Ishikawa (cell line): ENCODE results near the gene INTS6.

Experiments used
- CEBPB ChIP-seq: IDR thresholded peaks from 2 replicates; pipeline ENCODE4 v1.6.1; 2012
- CREB1 ChIP-seq: IDR thresholded peaks from 2 replicates; pipeline ENCODE4 v1.6.1; 2012; ENCODE audit warnings: low read depth
- EGR1 ChIP-seq: IDR thresholded peaks from 2 replicates; pipeline ENCODE4 v1.6.1; 2012
- EP300 ChIP-seq: IDR thresholded peaks from 2 replicates; pipeline ENCODE4 v1.6.1; 2012; ENCODE audit warnings: borderline replicate concordance
- FOXM1 ChIP-seq: IDR thresholded peaks from 2 replicates; pipeline ENCODE4 v1.6.1; 2012; ENCODE audit warnings: low read depth, borderline replicate concordance
- MAX ChIP-seq: IDR thresholded peaks from 2 replicates; pipeline ENCODE4 v1.6.1; 2012
- NFIC ChIP-seq: IDR thresholded peaks from 2 replicates; pipeline ENCODE4 v1.6.1; 2012
- RAD21 ChIP-seq: IDR thresholded peaks from 2 replicates; pipeline ENCODE4 v1.6.1; 2012; ENCODE audit warnings: low read depth
- REST ChIP-seq: IDR thresholded peaks from 2 replicates; pipeline ENCODE4 v1.6.1; 2012; ENCODE audit warnings: low read depth, mild to moderate bottlenecking
- TAF1 ChIP-seq: IDR thresholded peaks from 2 replicates; pipeline ENCODE4 v1.6.1; 2012; ENCODE audit warnings: low read depth, mild to moderate bottlenecking
- TCF12 ChIP-seq: IDR thresholded peaks from 2 replicates; pipeline ENCODE4 v1.6.1; 2012; ENCODE audit warnings: low read depth
- TEAD4 ChIP-seq: IDR thresholded peaks from 2 replicates; pipeline ENCODE4 v1.6.1; 2012
- USF1 ChIP-seq: IDR thresholded peaks from 2 replicates; pipeline ENCODE4 v1.6.1; 2012
- YY1 ChIP-seq: IDR thresholded peaks from 2 replicates; pipeline ENCODE4 v1.6.1; 2012; ENCODE audit warnings: low read depth
- ZBTB7A ChIP-seq: IDR thresholded peaks from 2 replicates; pipeline ENCODE4 v1.6.1; 2012; ENCODE audit warnings: low read depth

INTS6 gene

GRCh38 chr13:51318015-51318414 is 134.8 kb downstream of the INTS6 start:
- TF ChIP-seq TEAD4 (no peak), MAX (no peak), ZBTB7A (no peak), EGR1 (no peak), TCF12 (no peak), TAF1 (no peak), CREB1 (no peak), EP300 (no peak), CEBPB (no peak), FOXM1 (no peak), USF1 (no peak), NFIC (no peak), YY1 (no peak), RAD21 (no peak), REST (no peak)

GRCh38 chr13:51317262-51317661 is 135.6 kb downstream of the INTS6 start:
- TF ChIP-seq USF1: no peak
- no peak for TF ChIP-seq FOXM1
- no peak for TF ChIP-seq YY1
- no peak for TF ChIP-seq CREB1
- no peak for TF ChIP-seq TCF12
- no peak for TF ChIP-seq ZBTB7A
- TF ChIP-seq REST: no peak

DNA sequence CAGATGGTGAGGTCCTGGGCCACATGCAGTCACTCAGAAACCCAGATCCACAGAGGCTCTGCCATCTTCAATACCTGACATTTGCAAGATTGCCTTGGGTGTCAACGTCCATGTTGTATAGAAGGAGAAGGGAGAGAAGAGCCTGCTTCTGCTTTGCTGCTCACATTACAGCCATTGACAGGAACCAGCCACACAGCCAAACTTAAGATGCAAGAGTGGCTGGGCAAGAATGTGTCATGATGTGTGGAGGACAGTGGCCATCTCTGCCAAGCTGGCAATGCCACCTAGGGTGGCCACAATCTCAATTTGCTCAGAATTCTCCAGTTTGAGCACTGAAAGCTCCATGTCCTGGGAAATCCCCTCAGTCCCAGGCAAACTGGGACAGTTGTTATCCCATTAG is 139.2 kb downstream of the INTS6 start:
- TF ChIP-seq MAX: no peak

- no peak for TF ChIP-seq EP300
- no peak for TF ChIP-seq NFIC
- no peak for TF ChIP-seq CEBPB
- no peak for TF ChIP-seq USF1
- no peak for TF ChIP-seq REST
- no peak for TF ChIP-seq TCF12
- TF ChIP-seq MAX: no peak
- TF ChIP-seq RAD21: no peak
- TF ChIP-seq EGR1: no peak
- no peak for TF ChIP-seq TAF1
- no peak for TF ChIP-seq ZBTB7A
- no peak for TF ChIP-seq YY1
- no peak for TF ChIP-seq TEAD4
- TF ChIP-seq CREB1: no peak
- no peak for TF ChIP-seq FOXM1
Observed at GRCh38 chr13:51311957-51312520, 140.8 kb downstream of the INTS6 start.
